Vagina (tissue), 2 donors: ENCODE data around the gene MT1H.

Source experiments
- CTCF ChIP-seq, 3 experiments: fragments of 450-650 bp in 2 of 3; fragments of 200-600 bp in 1 of 3; sonication (generic) in 1 of 3; IDR thresholded peaks; one replicate each; pipeline ENCODE4 v1.5.1; 2017 to 2019; ENCODE audit warnings: antibody characterized with exemption in 3 of 3, mild to moderate bottlenecking in 2 of 3, moderate library complexity in 2 of 3
- POLR2A ChIP-seq, 2 donors: fragments of 450-650 bp; IDR thresholded peaks; one replicate each; pipeline ENCODE4 v1.6.1; 2017; ENCODE audit warnings: antibody characterized with exemption in 2 of 2, mild to moderate bottlenecking in 2 of 2, moderate library complexity in 2 of 2

DNA sequence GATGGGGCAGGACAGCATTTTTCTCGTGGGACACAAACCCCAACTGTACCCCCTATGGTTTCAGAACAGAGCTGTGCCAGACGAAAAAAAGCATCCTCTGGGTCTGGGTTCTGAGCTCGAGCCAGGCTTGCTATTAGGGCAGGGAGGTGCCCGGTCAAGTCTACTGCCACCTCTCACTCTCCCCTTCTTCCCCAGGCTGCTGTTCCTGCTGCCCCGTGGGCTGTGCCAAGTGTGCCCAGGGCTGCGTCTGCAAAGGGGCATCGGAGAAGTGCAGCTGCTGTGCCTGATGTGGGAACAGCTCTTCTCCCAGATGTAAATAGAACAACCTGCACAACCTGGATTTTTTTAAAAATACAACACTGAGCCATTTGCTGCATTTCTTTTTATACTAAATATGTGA is 42.9 kb upstream of the MT1H start:
- no peak for TF ChIP-seq CTCF (IDR thresholded peaks at IDR 0.05)
- no peak for TF ChIP-seq POLR2A (IDR thresholded peaks at IDR 0.05)
